ENCODE measurements around the gene PRSS36.

GRCh38 chr16:31184888-31185287 is 35.0 kb upstream of the PRSS36 start:
- TF ChIP-seq POLR2AphosphoS5 (IDR thresholded peaks at IDR 0.05) (peak in 1 of 3 donors; percentile 51), CTCF (IDR thresholded peaks at IDR 0.05 in 8 of 11, conservative IDR thresholded peaks at IDR 0.05 in 3 of 11) (no peak), POLR2A (IDR thresholded peaks at IDR 0.05) (no peak)
